SU-DHL-6 (cell line): ENCODE data around the gene MCU.

ENCODE experiments used
- H2AFZ ChIP-seq: fragments of 200-600 bp; sonication (generic); 2 replicates; pipeline ENCODE4 v1.6.1; 2014; ENCODE audit warnings: low read depth, mild to moderate bottlenecking, moderate library complexity, mixed read lengths, antibody characterized with exemption, low read length; ENCODE audit not compliant: severe bottlenecking
- H3F3A ChIP-seq: fragments of 200-600 bp; shearing (Covaris generic); 2 replicates; pipeline ENCODE4 v1.6.0; 2016; ENCODE audit warnings: antibody characterized with exemption, mild to moderate bottlenecking; ENCODE audit not compliant: insufficient read depth
- H3K27ac ChIP-seq: fragments of 200-600 bp; sonication (generic); 2 replicates; pipeline ENCODE4 v1.5.1; 2016; ENCODE audit warnings: low read depth, mild to moderate bottlenecking, low read length, moderate library complexity, mixed read lengths
- H3K27me3 ChIP-seq: fragments of 200-600 bp; sonication (generic), shearing (Covaris generic); 2 replicates; pipeline ENCODE4 v1.6.0; 2014; ENCODE audit warnings: mild to moderate bottlenecking, low read length
- H3K36me3 ChIP-seq: fragments of 200-600 bp; sonication (generic); 2 replicates; pipeline ENCODE4 v1.6.1; 2014; ENCODE audit warnings: mild to moderate bottlenecking, low read length, mixed read lengths
- H3K4me2 ChIP-seq: fragments of 300-600, 200-600 bp; shearing (Covaris generic), sonication (generic); 2 replicates; pipeline ENCODE4 v1.6.0; 2014; ENCODE audit warnings: low read length, low read depth, mild to moderate bottlenecking; ENCODE audit not compliant: poor library complexity, severe bottlenecking
- H3K4me3 ChIP-seq: fragments of 200-600 bp; sonication (generic); 2 replicates; pipeline ENCODE4 v1.5.1; 2014; ENCODE audit warnings: antibody characterized with exemption, low read length, mild to moderate bottlenecking, mixed read lengths; ENCODE audit not compliant: insufficient read depth, poor library complexity, severe bottlenecking
- H3K79me2 ChIP-seq: fragments of 200-600 bp; sonication (generic); 2 replicates; pipeline ENCODE4 v1.6.1; 2014; ENCODE audit warnings: mild to moderate bottlenecking, low read length, moderate library complexity; ENCODE audit not compliant: insufficient read depth
- H3K9ac ChIP-seq: fragments of 200-600 bp; sonication (generic); 2 replicates; pipeline ENCODE4 v1.7.0; 2014; ENCODE audit warnings: mild to moderate bottlenecking, low read length
- H3K9me2 ChIP-seq: fragments of 200-600 bp; sonication (generic); replicated peaks from 2 replicates; pipeline ENCODE4 v1.6.1; 2014; ENCODE audit warnings: low read length; ENCODE audit not compliant: insufficient read depth
- H3K9me3 ChIP-seq: fragments of 200-600 bp; sonication (generic); 2 replicates; pipeline ENCODE4 v1.6.1; 2014; ENCODE audit warnings: low read length, mixed read lengths; ENCODE audit not compliant: insufficient read depth
- H4K20me1 ChIP-seq: fragments of 200-600 bp; sonication (generic); 2 replicates; pipeline ENCODE4 v1.6.1; 2014; ENCODE audit warnings: low read depth, mild to moderate bottlenecking, antibody characterized with exemption, low read length, moderate library complexity, mixed read lengths
- EZH2phosphoT487 ChIP-seq: fragments of 200-600 bp; sonication (generic), shearing (Covaris generic); conservative IDR thresholded peaks from 2 replicates; pipeline ENCODE4 v1.6.1; 2018; ENCODE audit warnings: mild to moderate bottlenecking, antibody characterized with exemption, low read length, moderate library complexity, mixed read lengths
- TF ChIP-seq, protein P1 (sequence below): fragments of 200-600 bp; sonication (generic); IDR thresholded peaks from one replicate; pipeline ENCODE4 v1.5.1; 2017; ENCODE audit warnings: antibody characterized with exemption, mild to moderate bottlenecking, low read length, moderate library complexity; ENCODE audit not compliant: insufficient read depth, poor library complexity, severe bottlenecking

Gene MCU

GRCh38 chr10:72660220-72660619 lies 31.7 kb upstream of the MCU start:
- Histone ChIP-seq H3K36me3 (no peaks in the 10 kb centered on the region), H4K20me1 (no peaks in the 10 kb centered on the region), H3K9me2 (no peaks in the 10 kb centered on the region), H3K4me2 (no peak overlapping the region), H3K27me3 (no peaks in the 10 kb centered on the region), H3K79me2 (no peaks in the 10 kb centered on the region), H3F3A (no peaks in the 10 kb centered on the region), H3K9me3 (no peaks in the 10 kb centered on the region), H2AFZ (no peak overlapping the region), H3K27ac (no peak overlapping the region), H3K9ac (no peak overlapping the region), H3K4me3 (no peak overlapping the region)
- TF ChIP-seq EZH2phosphoT487, result no peak
- TF ChIP-seq, protein P1, sequence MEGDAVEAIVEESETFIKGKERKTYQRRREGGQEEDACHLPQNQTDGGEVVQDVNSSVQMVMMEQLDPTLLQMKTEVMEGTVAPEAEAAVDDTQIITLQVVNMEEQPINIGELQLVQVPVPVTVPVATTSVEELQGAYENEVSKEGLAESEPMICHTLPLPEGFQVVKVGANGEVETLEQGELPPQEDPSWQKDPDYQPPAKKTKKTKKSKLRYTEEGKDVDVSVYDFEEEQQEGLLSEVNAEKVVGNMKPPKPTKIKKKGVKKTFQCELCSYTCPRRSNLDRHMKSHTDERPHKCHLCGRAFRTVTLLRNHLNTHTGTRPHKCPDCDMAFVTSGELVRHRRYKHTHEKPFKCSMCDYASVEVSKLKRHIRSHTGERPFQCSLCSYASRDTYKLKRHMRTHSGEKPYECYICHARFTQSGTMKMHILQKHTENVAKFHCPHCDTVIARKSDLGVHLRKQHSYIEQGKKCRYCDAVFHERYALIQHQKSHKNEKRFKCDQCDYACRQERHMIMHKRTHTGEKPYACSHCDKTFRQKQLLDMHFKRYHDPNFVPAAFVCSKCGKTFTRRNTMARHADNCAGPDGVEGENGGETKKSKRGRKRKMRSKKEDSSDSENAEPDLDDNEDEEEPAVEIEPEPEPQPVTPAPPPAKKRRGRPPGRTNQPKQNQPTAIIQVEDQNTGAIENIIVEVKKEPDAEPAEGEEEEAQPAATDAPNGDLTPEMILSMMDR, result no peak

DNA sequence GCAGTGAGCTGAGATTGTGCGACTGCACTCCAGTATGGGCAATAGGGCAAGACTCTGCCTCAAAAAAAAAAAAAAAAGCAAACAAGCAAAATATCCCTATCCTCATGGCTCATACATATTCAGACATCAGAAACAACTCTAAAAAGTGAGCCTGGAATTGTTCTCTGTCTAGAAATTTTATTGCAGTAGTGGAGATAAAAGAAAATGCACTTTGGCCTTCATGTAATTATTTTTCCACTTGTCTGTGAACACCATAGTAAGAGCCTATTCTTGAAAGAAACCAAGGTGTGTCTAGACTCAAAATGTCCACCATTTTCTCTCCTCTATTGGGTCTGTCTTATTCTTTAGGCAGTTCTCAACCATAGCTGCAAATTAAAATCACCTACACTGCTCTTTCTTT lies 30.5 kb upstream of the MCU start:
- no peak overlapping the region for H3K9ac ChIP-seq
- no peak overlapping the region for H3K27ac ChIP-seq
- H3F3A ChIP-seq, result no peaks in the 10 kb centered on the region
- no peaks in the 10 kb centered on the region for H3K27me3 ChIP-seq
- H3K4me3 ChIP-seq, result no peak overlapping the region
- H3K9me2 ChIP-seq, result no peaks in the 10 kb centered on the region
- H3K9me3 ChIP-seq, result no peaks in the 10 kb centered on the region
- H3K79me2 ChIP-seq, result no peaks in the 10 kb centered on the region
- no peaks in the 10 kb centered on the region for H4K20me1 ChIP-seq
- no peak overlapping the region for H3K4me2 ChIP-seq
- no peaks in the 10 kb centered on the region for H3K36me3 ChIP-seq
- no peak overlapping the region for H2AFZ ChIP-seq
- TF ChIP-seq EZH2phosphoT487, result no peak
- TF ChIP-seq, protein P1, result no peak

- TF ChIP-seq, protein P1, result no peak
- TF ChIP-seq EZH2phosphoT487, result no peak
- no peak overlapping the region for H2AFZ ChIP-seq
- no peaks in the 10 kb centered on the region for H3F3A ChIP-seq
- H3K36me3 ChIP-seq, result no peaks in the 10 kb centered on the region
- no peak overlapping the region for H3K4me2 ChIP-seq
- H3K9ac ChIP-seq, result no peak overlapping the region
- H4K20me1 ChIP-seq, result no peaks in the 10 kb centered on the region
- H3K79me2 ChIP-seq, result no peaks in the 10 kb centered on the region
- H3K9me2 ChIP-seq, result no peaks in the 10 kb centered on the region
- no peak overlapping the region for H3K4me3 ChIP-seq
- no peaks in the 10 kb centered on the region for H3K27me3 ChIP-seq
- H3K9me3 ChIP-seq, result no peaks in the 10 kb centered on the region
- H3K27ac ChIP-seq, result no peak overlapping the region
These were observed 28.0 kb upstream of the MCU start for GRCh38 chr10:72663971-72664370.
